Suprapubic skin (tissue), 4 donors: ENCODE measurements around the gene RAB31. TPM values are rescaled to one million over a fixed set of nuclear protein-coding genes. Genes with fewer than 3 reads are reported as not detected.

Source experiments
- DNase-seq, 2 donors: peaks; one replicate each; pipeline ENCODE4 v3.0.0-alpha.2; 2019; ENCODE audit warnings: low spot score in 2 of 2
- H3K27ac ChIP-seq: fragments of 200-600 bp; sonication (generic); one replicate; pipeline ENCODE4 v1.5.1; 2019
- H3K27me3 ChIP-seq: fragments of 200-600 bp; sonication (generic); one replicate; pipeline ENCODE4 v1.5.1; 2019
- H3K36me3 ChIP-seq: fragments of 200-600 bp; sonication (generic); one replicate; pipeline ENCODE4 v1.5.1; 2019
- H3K4me1 ChIP-seq: fragments of 200-600 bp; sonication (generic); one replicate; pipeline ENCODE4 v1.5.1; 2019
- H3K4me3 ChIP-seq: fragments of 200-600 bp; sonication (generic); one replicate; pipeline ENCODE4 v1.5.1; 2019; ENCODE audit warnings: mild to moderate bottlenecking
- H3K9me3 ChIP-seq: fragments of 200-600 bp; sonication (generic); one replicate; pipeline ENCODE4 v1.5.1; 2019
- CTCF ChIP-seq, 2 donors: fragments of 200-600 bp in 1 of 2; fragments of 450-650 bp in 1 of 2; sonication (generic) in 1 of 2; IDR thresholded peaks; one replicate each; pipeline ENCODE4 v1.5.1; 2016 to 2019; ENCODE audit warnings: antibody characterized with exemption in 2 of 2, mild to moderate bottlenecking in 1 of 2, moderate library complexity in 1 of 2
- EP300 ChIP-seq: sonication (generic); formaldehyde crosslinking; IDR thresholded peaks from one replicate; pipeline ENCODE4 v1.6.1; 2017; ENCODE audit warnings: antibody characterized with exemption
- POLR2A ChIP-seq, 2 donors: fragments of 450-650 bp; IDR thresholded peaks; one replicate each; pipeline ENCODE4 v1.6.1; 2017; ENCODE audit warnings: antibody characterized with exemption in 2 of 2, mild to moderate bottlenecking in 2 of 2, moderate library complexity in 2 of 2
- POLR2AphosphoS5 ChIP-seq, 3 donors: sonication (generic); formaldehyde crosslinking; IDR thresholded peaks; one replicate each; pipeline ENCODE4 v1.6.1; 2017; ENCODE audit warnings: antibody characterized with exemption in 3 of 3
- WGBS: methylation state at CpG from one replicate; pipeline ENCODE4 v1.1.5; 2018; 5-methylcytosine and 5-hydroxymethylcytosine counted together
- total RNA-seq, 4 donors: library from RNA; depleted of rRNA; stranded (reverse); fragments of >200 nt; gene quantifications; one replicate each; pipeline ENCODE4 v1.1.0, GENCODE V29; 2016

The RAB31 gene
- total RNA-seq, 4 donors from 2014 or later = 5.8 to 15.2 (median 11.4) TPM

GRCh38 chr18:9694952-9695495 is 13.1 kb upstream of the RAB31 start:
- Histone ChIP-seq H3K27ac (no peak overlapping the region), H3K36me3 (no peaks in the 10 kb centered on the region), H3K9me3 (no peaks in the 10 kb centered on the region), H3K4me3 (no peak overlapping the region), H3K27me3 (no peaks in the 10 kb centered on the region), H3K4me1 (peaks cover under 1% of the 10 kb centered on the region)
- TF ChIP-seq CTCF (IDR thresholded peaks at IDR 0.05) (no peak), POLR2AphosphoS5 (IDR thresholded peaks at IDR 0.05) (no peak)
- DNase-seq = no peak
- 92% methylated on average over 3 of the region's 3 CpGs for WGBS

DNA sequence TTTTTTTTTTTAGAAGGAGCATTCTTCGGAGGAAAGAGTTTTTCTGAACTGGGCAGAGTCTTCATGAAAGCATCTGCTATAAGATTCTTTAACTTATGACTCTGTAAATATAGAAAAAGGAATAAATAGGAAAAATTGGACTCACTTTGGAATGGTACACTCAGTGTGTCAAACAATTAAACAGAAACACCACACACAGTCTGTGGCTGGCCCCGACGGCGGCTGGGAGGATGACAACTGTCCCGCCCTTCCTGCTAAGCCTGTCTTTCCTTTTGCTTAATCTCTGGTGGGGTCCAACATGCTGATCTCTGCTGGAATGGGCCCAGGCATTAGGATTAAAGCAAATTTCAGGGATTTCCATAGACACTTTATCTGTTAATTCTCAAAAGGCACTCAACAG is 12.5 kb upstream of the RAB31 start:
- no peak for TF ChIP-seq POLR2A (IDR thresholded peaks at IDR 0.05)
- TF ChIP-seq EP300 = no peak
- no peak for TF ChIP-seq CTCF (IDR thresholded peaks at IDR 0.05)
- TF ChIP-seq POLR2AphosphoS5 (IDR thresholded peaks at IDR 0.05) = no peak
- H3K4me1 ChIP-seq = peaks cover 5% of the 10 kb centered on the region
- no peaks in the 10 kb centered on the region for H3K27me3 ChIP-seq
- no peak overlapping the region for H3K27ac ChIP-seq
- no peak for DNase-seq
- H3K4me3 ChIP-seq = no peak overlapping the region
- WGBS = 53% methylated on average over 5 of the region's 5 CpGs
- H3K36me3 ChIP-seq = no peaks in the 10 kb centered on the region
- H3K9me3 ChIP-seq = no peaks in the 10 kb centered on the region

DNA sequence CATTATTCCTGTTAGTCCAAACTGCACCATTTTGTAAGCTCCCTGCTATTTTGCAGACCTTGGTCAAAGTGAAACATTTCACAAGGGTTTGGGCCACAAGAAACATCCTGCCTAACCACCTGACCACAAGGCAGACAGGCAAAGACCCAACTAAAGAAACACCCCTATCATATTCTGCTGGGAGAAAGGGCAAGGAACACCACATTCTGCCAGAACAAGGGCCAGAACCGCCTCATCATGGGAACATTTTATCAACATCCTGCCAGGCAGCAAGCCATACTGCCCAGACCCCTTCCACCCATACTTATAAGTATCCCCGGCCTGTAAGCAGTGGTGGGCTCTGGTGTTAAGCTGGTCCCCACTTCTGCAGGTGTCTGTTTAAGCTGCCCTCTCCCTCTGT is 12.0 kb upstream of the RAB31 start:
- no peak for TF ChIP-seq EP300
- H3K4me3 ChIP-seq = no peak overlapping the region
- H3K4me1 ChIP-seq = peaks cover 5% of the 10 kb centered on the region
- no peaks in the 10 kb centered on the region for H3K9me3 ChIP-seq
- H3K27ac ChIP-seq = no peak overlapping the region
- no peaks in the 10 kb centered on the region for H3K27me3 ChIP-seq
- WGBS = 90% methylated on average over 2 of the region's 2 CpGs
- no peaks in the 10 kb centered on the region for H3K36me3 ChIP-seq
- DNase-seq = no peak

DNA sequence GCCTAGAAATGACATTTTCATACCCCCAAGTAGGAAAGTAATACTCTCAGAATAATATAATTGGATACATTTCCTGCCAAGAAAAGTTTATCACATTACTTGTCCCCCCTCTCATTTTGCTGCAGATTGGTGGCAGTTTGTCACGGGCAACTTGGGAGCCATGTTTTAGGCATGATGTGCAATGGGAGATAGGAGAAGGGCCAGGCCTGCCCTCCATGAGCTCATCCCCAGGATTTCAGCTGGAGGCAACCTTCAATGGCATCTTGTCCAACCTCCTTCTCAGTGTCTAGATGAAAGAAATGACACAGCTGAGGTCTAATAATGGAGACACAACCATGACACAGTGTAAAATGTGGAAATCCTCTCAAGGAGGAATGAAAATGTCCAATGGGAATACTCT is 11.4 kb upstream of the RAB31 start:
- no peaks in the 10 kb centered on the region for H3K36me3 ChIP-seq
- WGBS = 83% methylated on average over 1 of the region's 1 CpG
- H3K4me3 ChIP-seq = no peak overlapping the region
- H3K27me3 ChIP-seq = no peaks in the 10 kb centered on the region
- H3K27ac ChIP-seq = no peak overlapping the region
- DNase-seq = no peak
- peaks cover 5% of the 10 kb centered on the region for H3K4me1 ChIP-seq
- H3K9me3 ChIP-seq = no peaks in the 10 kb centered on the region
- TF ChIP-seq POLR2AphosphoS5 (IDR thresholded peaks at IDR 0.05) (no peak), CTCF (IDR thresholded peaks at IDR 0.05) (no peak), POLR2A (IDR thresholded peaks at IDR 0.05) (no peak), EP300 (no peak)

DNA sequence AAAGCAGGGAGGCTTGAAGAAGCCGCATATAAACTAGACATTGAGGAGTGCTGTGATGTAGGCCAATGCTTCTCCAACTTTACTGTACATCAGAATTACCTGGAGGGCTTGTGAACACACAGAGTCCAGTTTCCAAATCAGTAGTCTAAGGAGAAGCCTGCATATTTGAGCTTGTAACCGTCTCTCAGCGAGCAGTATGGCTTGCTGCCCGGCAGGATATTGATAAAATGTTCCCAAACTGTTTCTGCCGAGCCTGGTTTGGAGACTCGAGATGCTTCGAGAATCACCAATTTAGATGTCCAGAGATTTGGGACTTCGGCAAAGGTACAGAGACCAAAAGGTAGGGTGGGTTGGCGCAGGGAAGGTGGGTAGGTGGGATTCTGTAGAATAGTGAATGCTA is 11.0 kb upstream of the RAB31 start:
- WGBS = 91% methylated on average over 9 of the region's 9 CpGs
- Histone ChIP-seq H3K27ac (no peak overlapping the region), H3K4me1 (peaks cover 7% of the 10 kb centered on the region), H3K9me3 (no peaks in the 10 kb centered on the region), H3K36me3 (no peaks in the 10 kb centered on the region), H3K27me3 (no peaks in the 10 kb centered on the region), H3K4me3 (no peak overlapping the region)
- TF ChIP-seq CTCF (IDR thresholded peaks at IDR 0.05) (no peak), EP300 (no peak), POLR2AphosphoS5 (IDR thresholded peaks at IDR 0.05) (no peak), POLR2A (IDR thresholded peaks at IDR 0.05) (no peak)
- DNase-seq = no peak

DNA sequence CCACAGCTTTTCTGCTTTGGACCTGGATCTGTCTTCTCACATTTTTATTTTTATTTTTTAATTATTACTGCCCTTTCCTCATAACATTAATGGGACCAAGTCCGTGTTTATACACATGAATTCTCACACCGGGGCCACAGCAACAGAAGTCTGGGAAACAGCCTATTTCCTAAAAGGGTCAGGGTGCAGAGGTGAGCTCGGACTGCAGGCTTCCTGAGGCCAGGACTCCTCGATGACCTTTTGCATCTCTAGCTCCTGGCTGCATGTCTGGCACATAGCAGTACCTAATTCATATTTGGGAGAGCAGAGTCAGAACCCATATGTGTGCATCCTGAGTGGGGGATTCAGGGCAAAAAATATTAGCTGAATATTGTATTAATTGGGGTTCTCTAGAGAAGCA is 9.6 kb upstream of the RAB31 start:
- no peak overlapping the region for H3K27ac ChIP-seq
- 92% methylated on average over 4 of the region's 4 CpGs for WGBS
- no peak for DNase-seq

More for the DNA sequence above, 9.6 kb upstream of the RAB31 start:
- H3K9me3 ChIP-seq = no peaks in the 10 kb centered on the region
- H3K4me1 ChIP-seq = peaks cover 7% of the 10 kb centered on the region
- no peak overlapping the region for H3K4me3 ChIP-seq
- TF ChIP-seq POLR2AphosphoS5 (IDR thresholded peaks at IDR 0.05) (no peak), EP300 (no peak), POLR2A (IDR thresholded peaks at IDR 0.05) (no peak), CTCF (IDR thresholded peaks at IDR 0.05) (no peak)
- no peaks in the 10 kb centered on the region for H3K27me3 ChIP-seq
- H3K36me3 ChIP-seq = no peaks in the 10 kb centered on the region
